ENCODE measurements around the gene VCL. TPM values are rescaled to one million over a fixed set of nuclear protein-coding genes. Genes with fewer than 3 reads are reported as not detected.
"Not testable (repeated sequence)": the region's sequence is repeated elsewhere in the genome, so short reads cannot be mapped to it uniquely, and the experiment has no call there.

Gene VCL
- total and polyA plus RNA-seq, 5 donors from 2014 or later: 11.4 to 39.2 (median 15.9) TPM

DNA sequence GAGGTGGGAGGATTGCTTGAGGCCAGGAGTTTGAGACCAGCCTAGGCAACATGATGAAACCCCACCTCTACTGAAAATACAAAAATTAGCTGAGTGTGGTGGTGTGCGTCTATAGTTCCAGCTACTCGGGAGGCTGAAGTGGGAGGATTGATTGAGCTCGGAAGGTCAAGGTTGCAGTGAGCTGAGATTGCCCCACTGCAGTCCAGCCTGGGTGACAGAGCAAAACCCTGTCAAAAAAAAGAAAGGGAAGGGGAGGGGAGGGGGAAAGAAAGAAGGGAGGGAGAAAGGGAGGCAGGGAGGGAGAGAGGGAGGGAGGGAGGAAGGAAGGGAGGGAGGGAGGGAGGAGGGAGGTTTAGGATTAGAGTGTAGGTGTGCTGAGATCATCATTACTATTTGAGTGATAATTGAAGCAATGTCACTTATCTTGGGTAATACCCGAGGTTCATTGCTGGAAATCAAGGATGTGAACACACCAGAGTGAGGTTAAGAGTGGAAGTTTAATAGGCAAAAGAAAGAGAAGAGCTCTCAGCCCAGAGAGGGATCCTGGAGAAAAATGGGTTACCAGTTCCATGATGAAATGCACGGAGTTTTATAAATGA, 27.6 kb downstream of the VCL start:
- Histone ChIP-seq H3K9me3 (ENCODE audit: control insufficient read depth in 2 of 2, low read length in 2 of 2) (no peaks in the 10 kb centered on the region), H3K27ac (ENCODE audit: insufficient read depth, low read length, poor library complexity, severe bottlenecking) (no peak overlapping the region), H3K36me3 (ENCODE audit: control insufficient read depth, insufficient read depth, low read length) (no peaks in the 10 kb centered on the region), H3K4me1 (ENCODE audit: control insufficient read depth, insufficient read depth, low read length, poor library complexity, severe bottlenecking) (no peaks in the 10 kb centered on the region), H3K4me3 (ENCODE audit: low read depth, low read length) (no peak overlapping the region), H3K27me3 (ENCODE audit: control insufficient read depth, insufficient read depth, low read length) (no peaks in the 10 kb centered on the region)
- DNase-seq (no peak), ATAC-seq (ENCODE audit: low read depth in 2 of 2) (no peak)
- Mint-ChIP-seq H3K4me1 (peaks cover 7 to 23% (median 15%) of the 10 kb centered on the region in 4 donors), H3K27me3 (no peaks in the 10 kb centered on the region), H3K4me3 (no peak overlapping the region), H3K27ac (no peak overlapping the region), H3K9me3 (no peaks in the 10 kb centered on the region), H3K36me3 (peaks cover 11% of the 10 kb centered on the region)

DNA sequence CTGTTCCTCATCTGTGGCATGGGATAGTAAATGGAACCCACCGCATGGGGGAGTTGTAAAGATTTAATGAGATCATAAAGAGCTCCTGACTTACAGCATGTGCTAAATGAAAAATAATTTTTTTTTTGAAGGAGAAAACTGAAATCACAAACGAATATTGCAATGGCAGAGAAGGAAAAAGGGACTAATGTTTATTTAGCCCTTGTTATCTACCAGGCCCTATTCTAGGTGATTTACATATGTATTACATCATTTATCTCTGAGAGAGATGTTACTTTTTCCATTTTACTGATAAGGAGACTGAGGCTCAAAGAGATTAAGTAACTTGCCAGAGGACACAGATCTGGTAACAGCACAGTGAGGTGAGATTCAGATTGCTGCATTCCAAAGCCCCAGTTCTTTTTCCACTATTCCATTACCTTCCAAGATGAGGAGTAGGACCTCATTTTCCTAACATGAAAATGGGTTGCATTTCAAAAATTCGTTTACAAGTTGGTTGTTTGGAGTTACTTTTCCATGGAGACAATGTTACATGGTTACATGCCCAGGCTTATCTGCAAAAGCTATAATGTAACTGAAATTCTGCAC, 28.6 kb downstream of the VCL start:
- no peaks in the 10 kb centered on the region for H3K27me3 ChIP-seq (ENCODE audit: control insufficient read depth, insufficient read depth, low read length)
- Mint-ChIP-seq H3K9me3 (no peaks in the 10 kb centered on the region), H3K27me3 (no peaks in the 10 kb centered on the region), H3K36me3 (peaks cover 6% of the 10 kb centered on the region), H3K4me1 (peaks cover 10 to 27% (median 13%) of the 10 kb centered on the region in 4 donors), H3K27ac (no peak overlapping the region), H3K4me3 (no peak overlapping the region)
- no peak overlapping the region for H3K27ac ChIP-seq (ENCODE audit: insufficient read depth, low read length, poor library complexity, severe bottlenecking)
- H3K36me3 ChIP-seq (ENCODE audit: control insufficient read depth, insufficient read depth, low read length): no peaks in the 10 kb centered on the region
- no peak overlapping the region for H3K4me3 ChIP-seq (ENCODE audit: low read depth, low read length)
- H3K9me3 ChIP-seq (ENCODE audit: control insufficient read depth in 2 of 2, low read length in 2 of 2): no peaks in the 10 kb centered on the region
- DNase-seq (no peak), ATAC-seq (ENCODE audit: low read depth in 2 of 2) (no peak)
- no peaks in the 10 kb centered on the region for H3K4me1 ChIP-seq (ENCODE audit: control insufficient read depth, insufficient read depth, low read length, poor library complexity, severe bottlenecking)

DNA sequence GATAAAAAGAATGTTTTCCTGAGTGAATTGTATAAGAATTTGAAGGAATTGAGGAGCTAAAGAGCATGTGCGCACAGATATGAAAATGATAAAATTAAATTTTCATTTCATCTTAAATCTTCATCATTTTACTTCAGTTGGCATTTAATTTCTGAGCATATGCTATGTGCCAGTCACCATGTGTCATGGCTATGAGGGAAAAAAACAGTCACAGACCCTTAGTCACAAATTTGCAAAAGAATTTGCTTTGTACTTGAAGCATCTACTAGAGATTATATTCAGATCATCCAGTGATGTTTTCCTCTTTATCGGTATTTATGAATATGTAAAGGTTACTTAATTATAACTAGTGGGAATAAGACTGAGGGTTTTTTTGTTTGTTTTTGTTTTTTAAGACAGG, 29.8 kb downstream of the VCL start:
- no peaks in the 10 kb centered on the region for H3K36me3 ChIP-seq (ENCODE audit: control insufficient read depth, insufficient read depth, low read length)
- Mint-ChIP-seq H3K36me3 (peaks cover 6% of the 10 kb centered on the region), H3K9me3 (no peaks in the 10 kb centered on the region), H3K4me3 (no peak overlapping the region), H3K4me1 (peaks cover 6 to 23% (median 13%) of the 10 kb centered on the region in 4 donors), H3K27ac (peak overlapping the region in 1 of 3 donors; percentile 20), H3K27me3 (no peaks in the 10 kb centered on the region)
- H3K4me3 ChIP-seq (ENCODE audit: low read depth, low read length): no peak overlapping the region
- H3K9me3 ChIP-seq (ENCODE audit: control insufficient read depth in 2 of 2, low read length in 2 of 2): no peaks in the 10 kb centered on the region
- DNase-seq (no peak), ATAC-seq (ENCODE audit: low read depth in 2 of 2) (no peak)
- no peaks in the 10 kb centered on the region for H3K27me3 ChIP-seq (ENCODE audit: control insufficient read depth, insufficient read depth, low read length)
- H3K4me1 ChIP-seq (ENCODE audit: control insufficient read depth, insufficient read depth, low read length, poor library complexity, severe bottlenecking): no peaks in the 10 kb centered on the region
- no peak overlapping the region for H3K27ac ChIP-seq (ENCODE audit: insufficient read depth, low read length, poor library complexity, severe bottlenecking)

GRCh38 chr10:74029943-74030342, 32.0 kb downstream of the VCL start:
- Histone ChIP-seq H3K36me3 (ENCODE audit: control insufficient read depth, insufficient read depth, low read length) (no peaks in the 10 kb centered on the region), H3K4me3 (ENCODE audit: low read depth, low read length) (no peak overlapping the region), H3K4me1 (ENCODE audit: control insufficient read depth, insufficient read depth, low read length, poor library complexity, severe bottlenecking) (no peaks in the 10 kb centered on the region), H3K27me3 (ENCODE audit: control insufficient read depth, insufficient read depth, low read length) (no peaks in the 10 kb centered on the region), H3K27ac (ENCODE audit: insufficient read depth, low read length, poor library complexity, severe bottlenecking) (no peak overlapping the region), H3K9me3 (ENCODE audit: control insufficient read depth in 2 of 2, low read length in 2 of 2) (no peaks in the 10 kb centered on the region)
- no peak for DNase-seq
- ATAC-seq (ENCODE audit: low read depth in 2 of 2): no peak
- no peak overlapping the region for H3K27ac Mint-ChIP-seq
- no peaks in the 10 kb centered on the region for H3K27me3 Mint-ChIP-seq
- H3K4me1 Mint-ChIP-seq: peaks cover 21 to 32% (median 28%) of the 10 kb centered on the region in 4 donors
- peaks cover 3% of the 10 kb centered on the region for H3K36me3 Mint-ChIP-seq
- no peaks in the 10 kb centered on the region for H3K9me3 Mint-ChIP-seq
- H3K4me3 Mint-ChIP-seq: no peak overlapping the region

GRCh38 chr10:74032208-74032607, 34.3 kb downstream of the VCL start:
- H3K9me3 ChIP-seq (ENCODE audit: control insufficient read depth in 2 of 2, low read length in 2 of 2); H3K36me3 Mint-ChIP-seq; H3K9me3 Mint-ChIP-seq; ATAC-seq (ENCODE audit: low read depth in 2 of 2); H3K27me3 ChIP-seq (ENCODE audit: control insufficient read depth, insufficient read depth, low read length); DNase-seq; H3K27me3 Mint-ChIP-seq; H3K36me3 ChIP-seq (ENCODE audit: control insufficient read depth, insufficient read depth, low read length); H3K4me1 ChIP-seq (ENCODE audit: control insufficient read depth, insufficient read depth, low read length, poor library complexity, severe bottlenecking); H3K27ac ChIP-seq (ENCODE audit: insufficient read depth, low read length, poor library complexity, severe bottlenecking); H3K4me3 ChIP-seq (ENCODE audit: low read depth, low read length); H3K4me3 Mint-ChIP-seq; H3K27ac Mint-ChIP-seq: not testable (repeated sequence)
- H3K4me1 Mint-ChIP-seq: peaks cover 21 to 34% (median 27%) of the 10 kb centered on the region in 4 donors

DNA sequence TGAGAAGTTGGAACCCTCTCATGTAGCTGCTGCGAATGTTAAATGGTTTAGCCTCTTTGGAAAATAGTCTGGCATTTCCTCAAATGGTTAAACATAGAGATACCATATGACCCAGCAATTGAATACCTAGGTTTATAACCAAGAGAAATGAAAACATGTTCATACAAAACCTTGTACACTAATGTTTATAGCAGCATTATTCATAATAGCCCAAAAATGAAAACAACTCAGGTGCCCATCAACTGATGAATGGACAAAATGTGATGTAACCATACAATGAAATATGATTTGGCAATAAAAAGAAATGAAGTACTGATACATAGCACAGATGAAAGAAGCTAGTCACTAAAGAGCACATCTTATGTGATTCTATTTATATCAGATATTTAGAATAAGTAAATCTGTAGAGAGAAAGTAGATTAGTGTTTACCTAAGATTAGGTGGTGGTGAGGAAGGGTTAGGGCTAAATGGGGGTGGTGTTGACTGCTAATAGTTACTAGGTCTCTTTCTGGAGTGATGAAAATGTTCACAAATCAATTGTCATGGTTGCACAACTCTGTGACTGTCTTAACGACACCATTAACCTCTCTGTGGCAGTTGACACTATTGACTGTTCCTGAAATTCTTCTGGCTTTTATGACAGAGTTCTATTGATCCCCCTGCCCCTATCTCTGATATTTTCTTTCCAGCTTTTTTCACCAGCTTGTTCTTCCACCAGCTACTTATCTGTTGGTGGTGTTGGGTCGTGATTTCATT, 35.2 kb downstream of the VCL start:
- ATAC-seq (ENCODE audit: low read depth in 2 of 2) (no peak), DNase-seq (no peak)
- Histone ChIP-seq H3K4me3 (ENCODE audit: low read depth, low read length) (no peak overlapping the region), H3K9me3 (ENCODE audit: control insufficient read depth in 2 of 2, low read length in 2 of 2) (no peaks in the 10 kb centered on the region), H3K36me3 (ENCODE audit: control insufficient read depth, insufficient read depth, low read length) (no peaks in the 10 kb centered on the region), H3K4me1 (ENCODE audit: control insufficient read depth, insufficient read depth, low read length, poor library complexity, severe bottlenecking) (no peaks in the 10 kb centered on the region), H3K27ac (ENCODE audit: insufficient read depth, low read length, poor library complexity, severe bottlenecking) (no peak overlapping the region), H3K27me3 (ENCODE audit: control insufficient read depth, insufficient read depth, low read length) (no peaks in the 10 kb centered on the region)
- Mint-ChIP-seq H3K27ac (peak overlapping the region in 2 of 3 donors; percentile 0 to 76), H3K4me1 (peaks cover 21 to 34% (median 28%) of the 10 kb centered on the region in 4 donors), H3K9me3 (no peaks in the 10 kb centered on the region), H3K36me3 (peaks cover 3% of the 10 kb centered on the region), H3K27me3 (no peaks in the 10 kb centered on the region), H3K4me3 (no peak overlapping the region)

DNA sequence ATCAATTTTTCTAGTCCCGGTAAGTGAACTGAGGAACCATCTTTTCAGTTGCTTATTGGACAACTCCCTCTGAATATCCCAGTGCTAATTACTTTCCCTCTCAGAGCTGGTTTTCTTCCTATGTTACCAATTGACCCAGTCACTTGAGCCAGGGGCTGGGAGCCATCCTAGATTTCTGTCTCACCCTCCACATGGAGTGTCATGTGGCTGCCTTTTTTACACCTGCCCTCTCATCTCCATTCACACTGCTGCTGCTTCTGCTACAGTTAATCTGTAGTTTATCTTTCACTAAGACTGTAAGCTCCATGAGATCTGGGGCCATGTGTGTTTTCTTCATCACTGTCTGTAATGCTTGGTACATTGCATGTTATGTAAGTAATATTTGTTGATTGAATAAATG, 35.8 kb downstream of the VCL start:
- H3K9me3 Mint-ChIP-seq: no peaks in the 10 kb centered on the region
- H3K9me3 ChIP-seq (ENCODE audit: control insufficient read depth in 2 of 2, low read length in 2 of 2): no peaks in the 10 kb centered on the region
- H3K4me3 Mint-ChIP-seq: no peak overlapping the region
- no peaks in the 10 kb centered on the region for H3K36me3 ChIP-seq (ENCODE audit: control insufficient read depth, insufficient read depth, low read length)
- H3K27me3 ChIP-seq (ENCODE audit: control insufficient read depth, insufficient read depth, low read length): no peaks in the 10 kb centered on the region
- peak overlapping the region; percentile 0 to 84 (median 77) for H3K27ac Mint-ChIP-seq
- H3K4me3 ChIP-seq (ENCODE audit: low read depth, low read length): no peak overlapping the region
- peaks cover 21 to 34% (median 28%) of the 10 kb centered on the region in 4 donors for H3K4me1 Mint-ChIP-seq
- H3K4me1 ChIP-seq (ENCODE audit: control insufficient read depth, insufficient read depth, low read length, poor library complexity, severe bottlenecking): no peaks in the 10 kb centered on the region
- no peak for ATAC-seq (ENCODE audit: low read depth in 2 of 2)
- no peaks in the 10 kb centered on the region for H3K27me3 Mint-ChIP-seq
- peaks cover 3% of the 10 kb centered on the region for H3K36me3 Mint-ChIP-seq
- DNase-seq: no peak
- H3K27ac ChIP-seq (ENCODE audit: insufficient read depth, low read length, poor library complexity, severe bottlenecking): no peak overlapping the region

Measured in CD4-positive, CD25-positive, alpha-beta regulatory T cell (primary cell).